ENCODE data around the gene PBRM1. TPM values are rescaled to one million over a fixed set of nuclear protein-coding genes. Genes with fewer than 3 reads are reported as not detected.

Gene PBRM1
- total and polyA plus RNA-seq, 2 donors = 25.1 to 125 TPM

DNA sequence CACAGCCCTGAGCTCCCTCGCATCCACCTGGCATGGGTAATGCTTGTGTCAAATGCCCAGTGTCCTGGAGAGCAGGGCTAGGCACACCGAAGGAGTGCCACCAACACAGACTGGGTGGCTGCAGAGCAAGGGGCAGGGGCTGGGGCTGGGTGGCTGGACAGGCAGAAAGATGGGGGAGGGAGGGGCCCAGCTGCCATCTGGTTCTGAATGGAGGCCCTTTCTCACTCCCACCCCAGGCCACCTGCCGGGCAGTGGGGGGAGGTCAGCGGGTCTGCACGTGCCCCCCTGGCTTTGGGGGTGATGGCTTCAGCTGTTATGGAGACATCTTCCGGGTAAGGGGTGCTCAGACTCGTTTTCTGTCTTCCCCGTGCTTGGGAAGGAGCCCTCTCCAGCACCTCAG is 173.6 kb downstream of the PBRM1 start:
- no peak overlapping the region for H3K4me3 ChIP-seq (ENCODE audit: low read depth, low read length)
- no peak for DNase-seq (ENCODE audit: extremely low spot score)
- H3K36me3 ChIP-seq (ENCODE audit: insufficient read depth) = no peaks in the 10 kb centered on the region
- WGBS = 64% methylated on average over 8 of the region's 8 CpGs
- H3K4me1 ChIP-seq (ENCODE audit: insufficient read depth) = no peaks in the 10 kb centered on the region
- no peak overlapping the region for H3K27ac ChIP-seq (ENCODE audit: low read depth)

DNA sequence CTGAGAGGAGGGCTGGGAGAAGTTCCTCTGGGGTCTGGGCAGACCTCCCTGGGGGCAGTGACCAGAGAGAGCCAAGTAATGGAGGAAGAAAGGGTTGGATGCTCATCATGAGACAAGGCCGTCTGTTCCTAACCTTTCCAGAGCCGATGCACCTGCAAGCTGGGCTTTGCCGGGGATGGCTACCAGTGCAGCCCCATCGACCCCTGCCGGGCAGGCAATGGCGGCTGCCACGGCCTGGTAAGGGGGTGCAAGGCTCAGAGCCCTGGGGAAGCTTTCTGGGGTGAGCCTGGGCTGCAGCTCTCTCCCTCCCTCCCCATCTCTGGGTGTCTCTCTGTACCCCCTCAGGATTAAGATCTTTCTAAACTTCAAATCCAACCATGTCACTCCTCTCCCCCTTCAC is 174.2 kb downstream of the PBRM1 start:
- no peaks in the 10 kb centered on the region for H3K36me3 ChIP-seq (ENCODE audit: insufficient read depth)
- DNase-seq (ENCODE audit: extremely low spot score) = no peak
- no peak overlapping the region for H3K27ac ChIP-seq (ENCODE audit: low read depth)
- H3K4me1 ChIP-seq (ENCODE audit: insufficient read depth) = no peaks in the 10 kb centered on the region
- H3K4me3 ChIP-seq (ENCODE audit: low read depth, low read length) = no peak overlapping the region
- 91% methylated on average over 7 of the region's 7 CpGs for WGBS

DNA sequence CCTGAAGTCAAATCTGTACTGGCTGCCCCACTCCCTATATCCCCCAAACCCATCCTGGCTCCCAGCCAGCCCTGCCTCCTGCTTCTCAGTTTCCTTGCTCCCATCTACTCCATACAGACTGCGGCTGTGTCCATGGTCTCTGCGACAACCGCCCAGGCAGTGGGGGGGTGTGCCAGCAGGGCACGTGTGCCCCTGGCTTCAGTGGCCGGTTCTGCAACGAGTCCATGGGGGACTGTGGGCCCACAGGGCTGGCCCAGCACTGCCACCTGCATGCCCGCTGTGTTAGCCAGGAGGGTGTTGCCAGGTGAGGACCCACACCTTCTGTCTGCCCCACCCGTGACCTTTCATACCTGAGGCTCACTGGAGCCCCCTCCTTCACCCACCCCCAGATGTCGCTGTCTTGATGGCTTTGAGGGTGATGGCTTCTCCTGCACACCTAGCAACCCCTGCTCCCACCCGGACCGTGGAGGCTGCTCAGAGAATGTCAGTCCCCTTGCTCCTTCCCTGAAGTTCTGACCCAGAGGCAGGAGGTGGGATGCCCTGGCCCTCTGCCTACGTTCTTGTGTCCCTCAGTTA is 175.9 kb downstream of the PBRM1 start:
- WGBS = 69% methylated on average over 12 of the region's 12 CpGs
- DNase-seq (ENCODE audit: extremely low spot score) = no peak
- Histone ChIP-seq H3K4me3 (ENCODE audit: low read depth, low read length) (no peak overlapping the region), H3K36me3 (ENCODE audit: insufficient read depth) (no peaks in the 10 kb centered on the region), H3K27ac (ENCODE audit: low read depth) (no peak overlapping the region), H3K4me1 (ENCODE audit: insufficient read depth) (no peaks in the 10 kb centered on the region)

DNA sequence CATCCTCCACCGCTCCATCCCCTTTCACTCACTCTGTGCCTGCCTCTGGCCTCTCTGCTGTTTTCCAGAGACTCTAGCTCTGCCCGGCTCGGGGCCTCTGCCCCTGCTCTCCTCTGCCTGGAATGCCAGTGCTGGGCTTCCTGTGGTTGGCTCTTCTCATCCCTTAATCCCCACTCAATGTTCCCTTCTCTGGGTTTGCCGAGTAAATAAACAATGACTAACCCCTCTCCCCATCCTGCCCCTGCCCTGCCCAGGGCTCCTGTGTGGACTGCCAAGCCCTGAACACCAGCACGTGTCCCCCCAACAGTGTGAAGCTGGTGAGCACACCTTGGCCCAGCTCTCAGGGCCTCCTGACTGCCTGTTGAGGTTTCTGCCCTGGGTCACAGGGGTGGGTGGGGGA is 178.4 kb downstream of the PBRM1 start:
- no peak for DNase-seq (ENCODE audit: extremely low spot score)
- WGBS = 54% methylated on average over 5 of the region's 5 CpGs
- H3K4me1 ChIP-seq (ENCODE audit: insufficient read depth) = no peaks in the 10 kb centered on the region
- no peak overlapping the region for H3K4me3 ChIP-seq (ENCODE audit: low read depth, low read length)
- no peaks in the 10 kb centered on the region for H3K36me3 ChIP-seq (ENCODE audit: insufficient read depth)
- no peak overlapping the region for H3K27ac ChIP-seq (ENCODE audit: low read depth)

DNA sequence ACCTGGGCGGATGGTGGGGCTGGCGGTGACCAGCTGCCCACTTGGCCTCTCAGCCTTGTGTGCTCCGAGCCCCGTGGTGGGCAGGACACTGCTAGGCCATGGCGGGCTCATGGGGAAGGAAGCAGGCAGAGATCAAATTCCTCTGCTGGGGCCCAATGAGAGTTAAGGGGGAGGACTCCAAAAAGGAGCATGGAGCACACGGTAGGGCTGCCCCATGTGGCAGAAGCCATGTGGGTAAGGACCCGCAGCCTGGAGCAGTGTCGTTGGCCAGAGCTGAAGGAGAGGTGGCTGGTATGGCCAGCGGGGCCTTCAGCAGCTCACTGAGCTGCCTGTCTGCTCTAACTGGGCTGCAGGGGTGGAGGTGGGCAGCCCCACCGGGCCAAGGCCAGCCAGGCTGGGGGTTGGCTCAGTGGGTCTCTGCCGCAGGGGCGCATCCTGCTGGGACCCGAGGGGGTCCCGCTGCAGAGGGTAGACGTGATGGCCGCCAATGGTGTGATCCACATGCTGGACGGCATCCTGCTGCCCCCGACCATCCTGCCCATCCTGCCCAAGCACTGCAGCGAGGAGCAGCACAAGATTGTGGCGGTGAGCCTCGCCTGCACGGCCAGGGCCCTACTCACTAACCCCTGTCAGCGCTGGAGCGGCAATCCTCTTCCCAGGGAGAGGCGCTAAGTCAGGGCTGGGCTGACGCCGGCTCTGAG is 179.3 kb downstream of the PBRM1 start:
- 81% methylated on average over 27 of the region's 27 CpGs for WGBS
- H3K4me1 ChIP-seq (ENCODE audit: insufficient read depth) = no peaks in the 10 kb centered on the region
- no peak for DNase-seq (ENCODE audit: extremely low spot score)
- no peak overlapping the region for H3K27ac ChIP-seq (ENCODE audit: low read depth)
- no peaks in the 10 kb centered on the region for H3K36me3 ChIP-seq (ENCODE audit: insufficient read depth)
- no peak overlapping the region for H3K4me3 ChIP-seq (ENCODE audit: low read depth, low read length)

DNA sequence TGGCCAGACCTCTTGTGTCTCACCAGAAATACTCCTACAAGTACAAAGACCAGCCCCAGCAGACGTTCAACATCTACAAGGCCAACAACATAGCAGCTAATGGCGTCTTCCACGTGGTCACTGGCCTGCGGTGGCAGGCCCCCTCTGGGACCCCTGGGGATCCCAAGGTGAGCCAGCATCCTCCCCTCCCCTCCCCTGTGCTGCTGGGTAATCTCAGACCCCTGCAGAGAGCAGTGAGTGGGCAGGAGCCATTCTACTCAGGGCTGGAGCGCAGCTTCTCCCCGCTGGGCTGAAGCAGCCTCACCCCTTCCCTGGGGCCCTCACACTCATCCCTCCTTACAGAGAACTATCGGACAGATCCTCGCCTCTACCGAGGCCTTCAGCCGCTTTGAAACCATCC is 180.7 kb downstream of the PBRM1 start:
- no peak for DNase-seq (ENCODE audit: extremely low spot score)

DNA sequence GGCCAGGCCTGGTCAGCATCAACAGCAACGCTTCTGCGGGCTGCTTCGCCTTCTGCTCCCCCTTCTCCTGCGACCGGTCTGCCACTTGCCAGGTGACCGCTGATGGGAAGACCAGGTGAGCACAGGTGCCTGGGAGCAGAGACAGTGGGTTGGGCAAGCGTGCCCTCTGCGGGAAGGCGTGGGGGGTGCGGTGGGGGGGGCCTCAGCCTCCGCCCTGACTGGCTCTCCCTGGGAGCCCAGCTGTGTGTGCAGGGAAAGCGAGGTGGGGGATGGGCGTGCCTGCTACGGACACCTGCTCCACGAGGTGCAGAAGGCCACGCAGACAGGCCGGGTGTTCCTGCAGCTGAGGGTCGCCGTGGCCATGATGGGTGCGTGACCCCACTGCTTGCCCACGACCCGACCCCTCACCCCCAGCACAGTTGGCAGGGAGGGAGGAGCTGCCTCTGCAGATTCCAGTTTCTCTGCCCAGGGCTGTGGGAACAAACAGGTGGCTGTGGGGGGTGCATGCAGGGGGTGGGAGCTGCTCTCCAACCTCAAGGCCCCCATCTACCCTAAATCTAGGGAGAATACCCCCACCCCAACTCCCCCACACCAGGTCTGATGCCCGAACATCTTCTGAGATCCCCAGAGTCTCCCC is 181.8 kb downstream of the PBRM1 start:
- no peak for DNase-seq (ENCODE audit: extremely low spot score)
- Histone ChIP-seq H3K36me3 (ENCODE audit: insufficient read depth) (no peaks in the 10 kb centered on the region), H3K4me3 (ENCODE audit: low read depth, low read length) (no peak overlapping the region), H3K27ac (ENCODE audit: low read depth) (no peak overlapping the region), H3K4me1 (ENCODE audit: insufficient read depth) (no peaks in the 10 kb centered on the region)
- WGBS = 71% methylated on average over 23 of the region's 23 CpGs

More for the DNA sequence above, 180.7 kb downstream of the PBRM1 start:
- WGBS = 83% methylated on average over 10 of the region's 10 CpGs
- Histone ChIP-seq H3K4me1 (ENCODE audit: insufficient read depth) (no peaks in the 10 kb centered on the region), H3K36me3 (ENCODE audit: insufficient read depth) (no peaks in the 10 kb centered on the region), H3K4me3 (ENCODE audit: low read depth, low read length) (no peak overlapping the region), H3K27ac (ENCODE audit: low read depth) (no peak overlapping the region)

DNA sequence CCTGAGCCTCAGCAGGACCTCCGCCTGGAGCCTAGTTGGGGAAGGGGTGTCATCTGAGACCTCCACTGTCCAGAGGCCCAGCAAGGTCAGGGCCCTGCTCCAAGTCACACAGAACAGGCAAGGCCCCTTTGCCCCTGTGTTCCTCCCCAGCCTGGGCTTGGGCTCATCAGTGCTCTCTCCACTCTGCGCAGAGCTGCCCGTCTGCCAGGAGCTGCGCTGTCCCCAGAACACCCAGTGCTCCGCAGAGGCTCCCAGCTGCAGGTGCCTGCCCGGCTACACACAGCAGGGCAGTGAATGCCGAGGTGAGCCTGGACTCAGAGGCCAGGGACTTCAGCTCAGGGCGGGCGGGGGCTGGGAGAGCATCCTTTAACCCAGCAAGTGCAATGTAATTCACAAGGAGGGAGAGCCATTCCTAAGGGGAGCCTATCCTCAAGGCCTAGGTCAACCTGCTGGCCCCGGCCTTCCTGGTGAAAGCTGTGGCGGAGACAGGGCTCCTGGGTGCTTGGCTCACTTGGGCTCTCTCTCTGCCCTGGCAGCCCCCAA is 182.8 kb downstream of the PBRM1 start:
- DNase-seq (ENCODE audit: extremely low spot score) = no peak
- Histone ChIP-seq H3K36me3 (ENCODE audit: insufficient read depth) (no peaks in the 10 kb centered on the region), H3K27ac (ENCODE audit: low read depth) (no peak overlapping the region), H3K4me3 (ENCODE audit: low read depth, low read length) (no peak overlapping the region), H3K4me1 (ENCODE audit: insufficient read depth) (no peaks in the 10 kb centered on the region)
- 94% methylated on average over 11 of the region's 11 CpGs for WGBS

DNA sequence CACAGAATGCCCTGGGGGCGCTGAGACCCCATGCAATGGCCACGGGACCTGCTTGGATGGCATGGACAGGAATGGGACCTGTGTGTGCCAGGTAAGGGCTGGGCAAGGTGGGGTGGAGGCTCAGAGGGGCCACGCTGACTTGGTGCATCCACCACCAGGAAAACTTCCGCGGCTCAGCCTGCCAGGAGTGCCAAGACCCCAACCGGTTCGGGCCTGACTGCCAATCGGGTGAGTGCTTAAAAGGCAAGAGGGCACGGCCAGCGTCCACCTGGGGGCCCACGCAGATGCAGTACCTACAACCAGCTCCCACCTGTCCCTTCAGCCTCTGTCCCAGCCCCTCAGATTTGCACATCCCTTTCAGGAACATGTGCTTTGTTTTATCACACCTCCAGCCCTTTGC is 183.7 kb downstream of the PBRM1 start:
- H3K27ac ChIP-seq (ENCODE audit: low read depth) = no peak overlapping the region
- H3K4me1 ChIP-seq (ENCODE audit: insufficient read depth) = no peaks in the 10 kb centered on the region
- H3K4me3 ChIP-seq (ENCODE audit: low read depth, low read length) = no peak overlapping the region
- no peak for DNase-seq (ENCODE audit: extremely low spot score)
- WGBS = 94% methylated on average over 11 of the region's 11 CpGs
- H3K36me3 ChIP-seq (ENCODE audit: insufficient read depth) = no peaks in the 10 kb centered on the region

DNA sequence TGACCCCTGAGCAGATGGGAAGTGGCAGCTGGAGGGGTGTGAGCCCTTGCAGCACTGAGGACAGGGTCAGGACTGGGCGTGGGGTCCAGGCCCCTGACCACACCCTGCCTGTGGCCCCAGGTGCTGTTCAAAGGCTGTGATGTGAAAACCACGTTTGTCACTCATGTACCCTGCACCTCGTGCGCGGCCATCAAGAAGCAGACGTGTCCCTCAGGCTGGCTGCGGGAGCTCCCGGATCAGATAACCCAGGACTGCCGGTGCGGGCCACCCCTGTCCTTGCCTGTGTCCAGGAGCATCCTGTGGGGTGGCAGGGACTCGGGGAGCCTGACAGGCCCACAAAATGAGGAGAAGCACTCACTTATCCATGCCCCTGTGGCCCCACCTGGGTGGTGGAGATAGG is 184.7 kb downstream of the PBRM1 start:
- Histone ChIP-seq H3K4me3 (ENCODE audit: low read depth, low read length) (no peak overlapping the region), H3K36me3 (ENCODE audit: insufficient read depth) (no peaks in the 10 kb centered on the region), H3K27ac (ENCODE audit: low read depth) (no peak overlapping the region), H3K4me1 (ENCODE audit: insufficient read depth) (no peaks in the 10 kb centered on the region)
- no peak for DNase-seq (ENCODE audit: extremely low spot score)
- WGBS = 85% methylated on average over 11 of the region's 11 CpGs

DNA sequence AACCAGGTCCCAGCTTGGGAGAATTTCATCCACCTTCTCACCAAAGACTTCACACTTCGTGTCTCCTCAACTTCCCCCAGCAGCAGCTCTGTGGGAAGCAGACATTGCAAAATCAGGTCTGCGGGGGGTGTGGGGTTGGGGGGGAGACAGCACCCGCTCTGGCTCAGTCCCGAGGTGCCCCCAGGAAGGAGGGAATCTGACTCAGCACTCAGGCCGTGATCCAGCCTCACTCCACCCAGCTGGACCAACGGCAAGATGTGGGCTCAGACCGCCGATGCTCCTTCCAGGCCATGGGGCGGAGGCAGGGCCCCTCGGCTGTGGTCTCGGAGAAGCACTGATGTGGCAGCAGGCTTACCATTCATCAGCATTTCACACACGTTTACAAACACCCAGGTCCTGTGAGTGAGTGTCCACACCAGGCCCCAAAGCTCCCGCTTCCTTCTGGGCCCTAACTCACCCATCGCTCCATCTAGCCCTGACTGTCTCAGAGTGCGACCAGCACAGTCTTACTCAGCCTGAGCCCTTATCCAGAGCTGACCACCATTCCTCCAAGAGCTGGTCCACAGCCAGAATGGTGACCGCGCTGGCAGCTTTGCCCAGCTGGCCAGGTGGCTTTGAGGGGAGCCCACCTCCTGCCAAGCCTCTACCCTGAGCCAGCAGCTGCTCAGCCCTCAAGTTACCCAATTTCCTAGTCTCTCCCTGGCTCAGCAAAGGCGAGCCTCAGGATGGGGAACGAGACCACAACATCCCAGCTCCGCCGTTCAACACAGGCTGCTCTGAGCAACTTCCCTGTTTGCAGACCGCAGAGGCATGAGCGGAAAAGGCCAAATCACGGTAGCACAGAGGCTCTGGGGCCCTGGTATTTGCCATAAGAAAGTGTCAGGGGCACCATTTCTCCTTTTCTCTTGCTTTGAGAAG is 187.3 kb downstream of the PBRM1 start:
- no peak for DNase-seq (ENCODE audit: extremely low spot score)
- H3K27ac ChIP-seq (ENCODE audit: low read depth) = no peak overlapping the region
- H3K4me1 ChIP-seq (ENCODE audit: insufficient read depth) = no peaks in the 10 kb centered on the region
- WGBS = 62% methylated on average over 24 of the region's 24 CpGs
- H3K36me3 ChIP-seq (ENCODE audit: insufficient read depth) = no peaks in the 10 kb centered on the region
- no peak overlapping the region for H3K4me3 ChIP-seq (ENCODE audit: low read depth, low read length)

DNA sequence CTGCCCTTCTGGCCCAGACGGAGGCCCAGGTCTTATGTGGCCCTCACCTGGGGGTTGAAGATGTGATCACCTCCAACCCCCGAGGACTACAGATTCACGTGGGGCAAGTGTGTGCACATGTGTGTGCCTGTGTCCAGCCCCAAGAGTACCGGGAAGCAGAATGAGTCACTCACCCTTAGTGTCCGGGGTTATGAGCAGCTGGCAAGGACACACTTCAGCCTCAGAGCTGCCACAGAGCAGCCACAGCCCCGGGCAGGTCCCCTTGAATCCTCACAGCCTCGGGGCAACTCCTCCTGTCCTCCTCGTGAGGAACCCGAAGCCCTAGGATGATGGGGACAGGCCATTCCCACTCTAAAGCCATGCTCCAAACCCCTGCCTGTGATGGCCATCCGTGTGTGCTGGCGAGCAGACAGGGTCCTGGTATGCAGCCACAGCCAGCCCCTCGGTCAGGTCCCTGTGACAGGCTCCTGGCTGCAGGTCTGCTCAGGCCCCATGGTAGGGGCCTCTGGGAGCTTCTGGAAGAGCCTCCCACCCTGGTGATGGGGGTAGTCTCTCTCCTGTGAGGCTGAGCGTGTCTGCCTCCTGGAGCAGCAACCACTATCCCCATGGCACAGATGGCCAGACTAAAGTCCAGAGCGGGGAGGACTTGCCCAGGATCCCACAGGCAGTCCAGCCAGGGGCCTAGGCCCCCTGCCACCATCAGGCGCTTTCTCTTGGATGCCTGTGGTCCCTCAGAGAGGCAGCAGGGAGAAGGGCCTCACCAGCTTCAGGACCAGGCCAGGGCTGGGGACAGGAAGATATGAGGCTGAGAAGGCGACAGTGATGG is 189.7 kb downstream of the PBRM1 start:
- Histone ChIP-seq H3K4me3 (ENCODE audit: low read depth, low read length) (peak overlapping the region; percentile 12), H3K36me3 (ENCODE audit: insufficient read depth) (peaks cover 7% of the 10 kb centered on the region), H3K4me1 (ENCODE audit: insufficient read depth) (no peaks in the 10 kb centered on the region), H3K27ac (ENCODE audit: low read depth) (peak overlapping the region; percentile 47)
- DNase-seq (ENCODE audit: extremely low spot score) = no peak
- 61% methylated on average over 16 of the region's 16 CpGs for WGBS
